Endothelial cell of umbilical vein (primary cell): ENCODE results near the gene SH3RF3. TPM values are rescaled to one million over a fixed set of nuclear protein-coding genes. Genes with fewer than 3 reads are reported as not detected.
A peak's percentile ranks its signal among the peaks of the same experiment; 100 is the strongest.

Experiments
- BruUV-seq: library from RNA; stranded (reverse); fragments of 400-500 nt; replicated peaks from 2 replicates; lab custom pipeline; 2021; lab: Mats Ljungman, UMichigan
- CTCF ChIA-PET: fragments of 300-600, 350-600 bp; sonication (Branson Sonifier 250); formaldehyde crosslinking; loops from one replicate; lab custom pipeline; 2021; ENCODE audit warnings: antibody characterized with exemption, inconsistent platforms; lab: Charles Lee
- POLR2A ChIA-PET: fragments of 300-600, 350-600 bp; sonication (Branson Sonifier 250); formaldehyde crosslinking; loops from one replicate; lab custom pipeline; 2021; ENCODE audit warnings: antibody characterized with exemption, inconsistent platforms; lab: Charles Lee
- DNase-seq: peaks from one replicate; pipeline ENCODE4 v3.0.0-alpha.2; 2011; ENCODE audit warnings: low read depth, low spot score
- FAIRE-seq: peaks from 2 replicates; lab custom pipeline; 2011; peaks lifted over from hg19 to GRCh38; lab: Jason Lieb, UNC
- H2AFZ ChIP-seq: 2 replicates; pipeline ENCODE4 v1.6.0; 2012; ENCODE audit warnings: low read depth, low read length, control low read depth, inconsistent platforms
- H3K27ac ChIP-seq: 2 replicates; pipeline ENCODE4 v1.5.1; 2011; ENCODE audit warnings: low read depth, mild to moderate bottlenecking, control low read depth, low read length, moderate library complexity; ENCODE audit not compliant: insufficient read depth
- H3K27me3 ChIP-seq, 2 experiments: 2 replicates each; pipeline versions ENCODE4 v1.6.0 to v1.6.1; 2011; ENCODE audit warnings: low read length in 2 of 2, mixed read lengths in 1 of 2; ENCODE audit not compliant: control insufficient read depth in 2 of 2, insufficient read depth in 2 of 2
- H3K36me3 ChIP-seq, 2 experiments: 2 replicates in 1 of 2; 3 replicates in 1 of 2; pipeline ENCODE4 v1.5.1; 2011; ENCODE audit warnings: low read length in 2 of 2, mild to moderate bottlenecking in 1 of 2, moderate library complexity in 1 of 2; ENCODE audit not compliant: control insufficient read depth in 2 of 2, insufficient read depth in 2 of 2; ENCODE audit errors: extremely low read depth in 1 of 2
- H3K4me1 ChIP-seq: 3 replicates; pipeline ENCODE4 v1.5.1; 2011; ENCODE audit warnings: mild to moderate bottlenecking, low read length; ENCODE audit not compliant: control insufficient read depth, insufficient read depth; ENCODE audit errors: extremely low read depth
- H3K4me2 ChIP-seq: 2 replicates; pipeline ENCODE4 v1.6.1; 2011; ENCODE audit warnings: low read length, control low read depth, mixed read lengths; ENCODE audit not compliant: insufficient read depth
- H3K4me3 ChIP-seq, 3 experiments: fragments of 200-600 bp in 1 of 3; sonication (generic), shearing (Covaris generic) in 1 of 3; replicated peaks in 1 of 3; 2 replicates each; pipeline ENCODE4 v1.5.1; 2011 to 2016; ENCODE audit warnings: control low read depth in 3 of 3, low read length in 3 of 3, mild to moderate bottlenecking in 2 of 3, inconsistent platforms in 1 of 3, low read depth in 1 of 3, moderate library complexity in 1 of 3; ENCODE audit not compliant: insufficient read depth in 1 of 3
- H3K79me2 ChIP-seq: 2 replicates; pipeline ENCODE4 v1.6.0; 2012; ENCODE audit warnings: low read length, inconsistent platforms; ENCODE audit not compliant: control insufficient read depth, insufficient read depth
- H3K9ac ChIP-seq: replicated peaks from 2 replicates; pipeline ENCODE3; 2011; ENCODE audit warnings: low read length, control low read depth; ENCODE audit not compliant: insufficient read depth; ENCODE audit errors: extremely low read depth
- H3K9me1 ChIP-seq: replicated peaks from 3 replicates; pipeline ENCODE4 v1.6.0; 2011; ENCODE audit warnings: mild to moderate bottlenecking, low read length; ENCODE audit not compliant: control insufficient read depth, insufficient read depth; ENCODE audit errors: extremely low read depth
- H3K9me3 ChIP-seq: replicated peaks from 2 replicates; pipeline ENCODE4 v1.5.1; 2012; ENCODE audit warnings: low read length, inconsistent platforms; ENCODE audit not compliant: control insufficient read depth, insufficient read depth
- H4K20me1 ChIP-seq: replicated peaks from 2 replicates; pipeline ENCODE3; 2011; ENCODE audit warnings: mild to moderate bottlenecking, low read length; ENCODE audit not compliant: control insufficient read depth, insufficient read depth; ENCODE audit errors: extremely low read depth
- CTCF ChIP-seq, 2 donors: IDR thresholded peaks; 1 replicate in 1 of 2; 2 replicates in 1 of 2; pipeline ENCODE4 v1.5.1; 2011; ENCODE audit warnings: low read length in 2 of 2, mild to moderate bottlenecking in 2 of 2, moderate library complexity in 2 of 2, control low read depth in 1 of 2, inconsistent platforms in 1 of 2, low read depth in 1 of 2; ENCODE audit not compliant: insufficient read depth in 1 of 2; ENCODE audit errors: extremely low read depth in 1 of 2
- FOS ChIP-seq: IDR thresholded peaks from 2 replicates; pipeline ENCODE4 v1.6.1; 2011; ENCODE audit warnings: mild to moderate bottlenecking, low read length, moderate library complexity, borderline replicate concordance; ENCODE audit not compliant: insufficient read depth
- JUN ChIP-seq: IDR thresholded peaks from 2 replicates; pipeline ENCODE4 v1.6.1; 2011; ENCODE audit warnings: borderline replicate concordance, low read depth; ENCODE audit not compliant: insufficient read length, insufficient read depth
- MAX ChIP-seq: IDR thresholded peaks from 2 replicates; pipeline ENCODE4 v1.6.1; 2011; ENCODE audit not compliant: insufficient read depth, insufficient read length
- MYC ChIP-seq: IDR thresholded peaks from one replicate; pipeline ENCODE4 v1.6.1; 2011; ENCODE audit warnings: mild to moderate bottlenecking, low read depth, low read length
- POLR2A ChIP-seq: IDR thresholded peaks from 2 replicates; pipeline ENCODE4 v1.6.1; 2012; ENCODE audit warnings: low read depth, mild to moderate bottlenecking, control low read depth, low read length
- POLR2AphosphoS5 ChIP-seq: IDR thresholded peaks from 2 replicates; pipeline ENCODE4 v1.6.1; 2012; ENCODE audit warnings: low read depth, mild to moderate bottlenecking, control low read depth, low read length, moderate library complexity; ENCODE audit not compliant: insufficient read depth
- dilution Hi-C: fragments of 300-500 bp; cut with MboI; formaldehyde crosslinking; loops from one replicate; pipeline ENCODE4 v1.15.0; 2019; ENCODE audit warnings: low sequenced_read_pairs; ENCODE audit not compliant: extremely low pct_ligation_motif_present
- intact Hi-C: fragments of 100-400 bp; cut with micrococcal nuclease; formaldehyde crosslinking; loops from one replicate; pipeline ENCODE4 v1.10.0; 2022
- polyA plus RNA-seq, 4 experiments: library from polyadenylated mRNA; depleted of rRNA in 3 of 4; stranded (reverse) in 3 of 4; unstranded in 1 of 4; fragments of >200 nt; gene quantifications; 2 replicates each; pipeline versions ENCODE4 v1.2.1 to v1.2.3, GENCODE V29; 2011 to 2012; ENCODE audit warnings: missing spikeins in 1 of 4
- total RNA-seq: library from RNA; stranded (reverse); gene quantifications from 2 replicates; pipeline ENCODE4 v1.2.3, GENCODE V29; 2021

The SH3RF3 gene
- total and polyA plus RNA-seq, 2 donors (not counting 3 experiments of a cell fraction or from before 2014, with no cell fraction given): 3.8 to 14.7 TPM

- H3K9me3 ChIP-seq: no peaks in the 10 kb centered on the region
- no peak overlapping the region for H2AFZ ChIP-seq
- POLR2A ChIA-PET: interaction anchor here (1.0 kb wide), 1 partner anchor 71 kb away, joined by 4 read pairs; no protein-coding TSS in a partner anchor
- TSS peak; percentile 47 for BruUV-seq
- DNase-seq: peak; percentile 81
- H4K20me1 ChIP-seq: no peaks in the 10 kb centered on the region
- peak; percentile 98 for FAIRE-seq
- H3K27ac ChIP-seq: peak overlapping the region; percentile 94
- peaks cover 53% of the 10 kb centered on the region for H3K4me1 ChIP-seq
- H3K4me2 ChIP-seq: peak overlapping the region; percentile 17
- H3K36me3 ChIP-seq: no peaks in the 10 kb centered on the region
- no peak overlapping the region for H3K4me3 ChIP-seq
- H3K79me2 ChIP-seq: peaks cover 17% of the 10 kb centered on the region
- H3K9ac ChIP-seq: peak overlapping the region; percentile 50
- peak; percentile 21 for TF ChIP-seq POLR2AphosphoS5
- TF ChIP-seq FOS: peak; percentile 46
- no peak for TF ChIP-seq MYC
- TF ChIP-seq POLR2A: no peak
- peak; percentile 71 for TF ChIP-seq JUN
- intact Hi-C loops: loop anchor here (2.0 kb wide), 1 partner anchor 114 kb away; the partner anchor contains the start of gene SH3RF3
- dilution Hi-C loops: no loop called here
- no peaks in the 10 kb centered on the region for H3K27me3 ChIP-seq
- H3K9me1 ChIP-seq: no peaks in the 10 kb centered on the region
- CTCF ChIA-PET: interaction anchor here (1.0 to 1.5 kb wide), 4 partner anchors 25 to 267 kb away, joined by 3 to 8 read pairs (median 3); no protein-coding TSS in a partner anchor
Observed at GRCh38 chr2:109242654-109243331, 113.8 kb downstream of the SH3RF3 start.

DNA sequence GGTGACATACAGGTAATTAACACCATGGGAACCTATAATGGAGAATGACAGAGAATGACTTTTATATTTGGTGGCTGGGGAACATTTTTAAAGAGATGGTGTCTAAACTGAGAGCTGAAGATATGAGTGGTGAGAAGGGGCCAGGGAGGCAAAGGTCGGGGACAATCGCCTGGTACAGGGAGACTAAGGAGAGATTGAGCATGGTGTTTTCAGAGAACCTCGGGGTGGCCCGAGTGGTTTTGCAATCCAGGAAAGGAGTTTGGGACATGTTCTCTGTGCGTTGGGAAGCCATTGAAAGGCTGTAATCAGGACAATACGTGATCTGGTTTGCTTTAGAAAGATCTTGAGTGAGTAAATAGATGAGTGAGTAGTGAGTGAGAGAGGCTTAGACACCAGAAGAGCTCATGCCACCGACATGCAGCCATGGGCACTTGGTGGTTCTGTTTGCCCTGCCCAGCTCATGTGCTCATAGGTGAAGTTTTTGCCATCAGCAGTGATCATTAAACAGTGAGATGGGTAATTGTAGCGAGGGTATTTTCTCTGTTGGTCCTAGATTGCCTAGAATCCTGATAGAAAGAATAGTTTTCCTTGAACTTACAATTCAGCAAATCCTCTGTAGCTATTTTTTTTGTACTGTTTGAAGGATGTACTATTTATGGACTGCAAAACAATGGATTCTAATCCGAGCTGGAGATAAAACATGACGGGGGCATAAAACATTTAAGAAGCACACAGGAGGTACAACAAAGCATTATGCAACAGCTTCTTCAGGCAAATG lies 114.7 kb downstream of the SH3RF3 start:
- TF ChIP-seq MAX (no peak), CTCF (IDR thresholded peaks at IDR 0.05; ENCODE audit: extremely low read depth in 1 of 2, insufficient read depth in 1 of 2, low read depth in 1 of 2, low read length in 2 of 2) (no peak)
- Histone ChIP-seq H2AFZ (no peak overlapping the region), H4K20me1 (no peaks in the 10 kb centered on the region), H3K4me1 (peaks cover 45% of the 10 kb centered on the region), H3K9me1 (no peaks in the 10 kb centered on the region), H3K4me3 (no peak overlapping the region), H3K36me3 (no peaks in the 10 kb centered on the region), H3K9ac (no peak overlapping the region), H3K79me2 (peaks cover 19% of the 10 kb centered on the region), H3K27me3 (no peaks in the 10 kb centered on the region), H3K27ac (peak overlapping the region; percentile 94), H3K4me2 (peak overlapping the region; percentile 17), H3K9me3 (no peaks in the 10 kb centered on the region)
- CTCF ChIA-PET: interaction anchor here (0.8 to 1.5 kb wide), 8 partner anchors 11 to 266 kb away, joined by 3 to 8 read pairs (median 3); no protein-coding TSS in a partner anchor
- no TSS peak for BruUV-seq
- DNase-seq: no peak
- FAIRE-seq: peak; percentile 40
- POLR2A ChIA-PET: no interaction called here
- dilution Hi-C loops (no loop called here), intact Hi-C loops (loop anchor here (2.0 kb wide), 1 partner anchor 115 kb away; the partner anchor contains the start of gene SH3RF3)
